HepG2 (cell line): ENCODE results near the gene POLN. TPM values are rescaled to one million over a fixed set of nuclear protein-coding genes. Genes with fewer than 3 reads are reported as not detected.

Experiments
- ARNT ChIP-seq: fragments of 450-650 bp; IDR thresholded peaks from 2 replicates; pipeline ENCODE4 v1.6.1; 2017
- EED ChIP-seq: sonication (generic); formaldehyde crosslinking; IDR thresholded peaks from 2 replicates; pipeline ENCODE4 v1.5.0; 2020; ENCODE audit warnings: mild to moderate bottlenecking, missing genetic modification reagents
- ELF1 ChIP-seq: sonication (generic); formaldehyde crosslinking; IDR thresholded peaks from 2 replicates; pipeline ENCODE4 v1.4.0; 2020; ENCODE audit warnings: missing genetic modification reagents
- KDM5B ChIP-seq: sonication (generic); formaldehyde crosslinking; IDR thresholded peaks from 2 replicates; pipeline ENCODE4 v1.4.0; 2020; ENCODE audit warnings: missing genetic modification reagents, mild to moderate bottlenecking, borderline replicate concordance
- NFKB2 ChIP-seq: sonication (generic); formaldehyde crosslinking; IDR thresholded peaks from 2 replicates; pipeline ENCODE4 v1.4.0; 2020; ENCODE audit warnings: missing genetic modification reagents, borderline replicate concordance
- NRL ChIP-seq: sonication (generic); formaldehyde crosslinking; IDR thresholded peaks from 2 replicates; pipeline ENCODE4 v1.5.0; 2020; ENCODE audit warnings: missing genetic modification reagents, mild to moderate bottlenecking, moderate library complexity, borderline replicate concordance
- PBX2 ChIP-seq: IDR thresholded peaks from 2 replicates; pipeline ENCODE4 v1.6.1; 2016; ENCODE audit warnings: control low read depth
- SAFB2 ChIP-seq: sonication (generic); formaldehyde crosslinking; IDR thresholded peaks from 2 replicates; pipeline ENCODE4 v1.5.1; 2020; ENCODE audit warnings: missing genetic modification reagents, low read depth, mild to moderate bottlenecking, borderline replicate concordance
- SIN3A ChIP-seq: IDR thresholded peaks from 2 replicates; pipeline ENCODE4 v1.6.1; 2011; ENCODE audit warnings: low read depth, mild to moderate bottlenecking, control low read depth, low read length, borderline replicate concordance
- SIX4 ChIP-seq: sonication (generic); formaldehyde crosslinking; IDR thresholded peaks from 2 replicates; pipeline ENCODE4 v1.4.0; 2020; ENCODE audit warnings: missing genetic modification reagents
- TOPORS ChIP-seq: sonication (generic); formaldehyde crosslinking; IDR thresholded peaks from 2 replicates; pipeline ENCODE4 v1.8.0; 2023; ENCODE audit warnings: mild to moderate bottlenecking, missing genetic modification reagents
- ZBTB10 ChIP-seq: sonication (generic); formaldehyde crosslinking; IDR thresholded peaks from 2 replicates; pipeline ENCODE4 v1.4.0; 2020; ENCODE audit warnings: missing genetic modification reagents, borderline replicate concordance
- ZFY ChIP-seq: sonication (generic); formaldehyde crosslinking; IDR thresholded peaks from 2 replicates; pipeline ENCODE4 v1.4.0; 2020; ENCODE audit warnings: missing genetic modification reagents
- ZNF280D ChIP-seq: sonication (generic); formaldehyde crosslinking; IDR thresholded peaks from 2 replicates; pipeline ENCODE4 v1.5.1; 2020; ENCODE audit warnings: mild to moderate bottlenecking, missing genetic modification reagents
- ZNF333 ChIP-seq: sonication (generic); formaldehyde crosslinking; IDR thresholded peaks from 2 replicates; pipeline ENCODE4 v1.4.0; 2020; ENCODE audit warnings: mild to moderate bottlenecking, missing genetic modification reagents, borderline replicate concordance
- ZNF546 ChIP-seq: sonication (generic); formaldehyde crosslinking; conservative IDR thresholded peaks from 2 replicates; pipeline ENCODE4 v1.8.1; 2023; ENCODE audit warnings: mild to moderate bottlenecking, missing genetic modification reagents
- ZNF691 ChIP-seq: sonication (generic); formaldehyde crosslinking; IDR thresholded peaks from 2 replicates; pipeline ENCODE4 v1.4.0; 2020; ENCODE audit warnings: missing genetic modification reagents, low read depth, mild to moderate bottlenecking, borderline replicate concordance
- ZNF737 ChIP-seq: sonication (generic); formaldehyde crosslinking; IDR thresholded peaks from 2 replicates; pipeline ENCODE4 v1.5.0; 2020; ENCODE audit warnings: missing genetic modification reagents, mild to moderate bottlenecking, borderline replicate concordance
- ZNF746 ChIP-seq: sonication (generic); formaldehyde crosslinking; IDR thresholded peaks from 2 replicates; pipeline ENCODE4 v1.8.0; 2022; ENCODE audit warnings: mild to moderate bottlenecking, missing genetic modification reagents
- ZNF83 ChIP-seq: sonication (generic); formaldehyde crosslinking; IDR thresholded peaks from 2 replicates; pipeline ENCODE4 v1.4.0; 2020; ENCODE audit warnings: missing genetic modification reagents, mild to moderate bottlenecking, borderline replicate concordance
- ZNF878 ChIP-seq: sonication (generic); formaldehyde crosslinking; IDR thresholded peaks from 2 replicates; pipeline ENCODE4 v1.8.1; 2023; ENCODE audit warnings: mild to moderate bottlenecking, missing genetic modification reagents, moderate library complexity
- polyA plus RNA-seq, 8 experiments: library from polyadenylated mRNA; depleted of rRNA in 3 of 8; stranded (reverse) in 7 of 8; unstranded in 1 of 8; fragments of >200 nt; fragmentation: Illumina TruSeq in 4 of 8; extraction: Trizol in 4 of 8; gene quantifications; 2 replicates each; pipeline versions ENCODE4 v1.2.1 to v1.2.3, GENCODE V29; 2011 to 2016; ENCODE audit warnings: low read depth in 4 of 8, missing spikeins in 1 of 8, mixed read lengths in 1 of 8; ENCODE audit not compliant: insufficient read depth in 1 of 8
- total RNA-seq, 5 experiments: library from RNA; depleted of rRNA; stranded (reverse); fragments of >200 nt; fragmentation: Illumina TruSeq; extraction: Trizol; gene quantifications; 2 replicates each; pipeline ENCODE4 v1.2.3, GENCODE V29; 2016; ENCODE audit warnings: low read depth in 1 of 5

POLN gene
- total and polyA plus RNA-seq, 2 of the 13 experiments (the other 11 are each of a cell fraction or from before 2014, with no cell fraction given), result 0.93 to 1.5 TPM

GRCh38 chr4:2041239-2042130, 200.4 kb downstream of the POLN start (continued):
- 0 out of 2 replicates have a peak, but pooled peaks have one; percentile 15 for TF ChIP-seq ZNF691 (CRISPR knock-in tag)
- peak; percentile 29; the same call in 1 of the 2 replicates for TF ChIP-seq ZNF333
- TF ChIP-seq SAFB2 (CRISPR knock-in tag), result no peak
- TF ChIP-seq ELF1 (CRISPR knock-in tag), result peak; percentile 27; the same call in 1 of the 2 replicates
- TF ChIP-seq ZFY (CRISPR knock-in tag), result peak; percentile 32; the same call in 1 of the 2 replicates
- TF ChIP-seq TOPORS (CRISPR knock-in tag), result no peak
- no peak for TF ChIP-seq ZNF737 (CRISPR knock-in tag)
- no peak for TF ChIP-seq EED (CRISPR knock-in tag)
- TF ChIP-seq ARNT, result no peak
- no peak for TF ChIP-seq ZBTB10 (CRISPR knock-in tag)
- TF ChIP-seq ZNF878 (CRISPR knock-in tag), result no peak
- no peak for TF ChIP-seq NFKB2
- TF ChIP-seq ZNF83, result no peak
- TF ChIP-seq SIN3A, result 0 out of 2 replicates have a peak, but pooled peaks have one; percentile 30
- no peak for TF ChIP-seq SIX4 (CRISPR knock-in tag)
- no peak for TF ChIP-seq ZNF546 (CRISPR knock-in tag)
- TF ChIP-seq NRL (CRISPR knock-in tag), result peak; percentile 30; the same call in 1 of the 2 replicates
- no peak for TF ChIP-seq ZNF746 (CRISPR knock-in tag)
- no peak for TF ChIP-seq ZNF280D (CRISPR knock-in tag)
- TF ChIP-seq PBX2, result no peak
- peak; percentile 70; the same call in 1 of the 2 replicates for TF ChIP-seq KDM5B
